RPMI7951 (cell line): Measurements from ENCODE around the gene ISL1. TPM values are rescaled to one million over a fixed set of nuclear protein-coding genes. Genes with fewer than 3 reads are reported as not detected.
A peak's percentile ranks its signal among the peaks of the same experiment; 100 is the strongest.

Experiments used
- DNase-seq: peaks from one replicate; pipeline ENCODE4 v3.0.0-alpha.2; 2012; ENCODE audit warnings: low read depth
- total RNA-seq: library from RNA; depleted of rRNA; stranded (reverse); fragments of >200 nt; shearing (Covaris generic); gene quantifications from 2 replicates; pipeline ENCODE4 v1.2.3, GENCODE V29; 2014

Gene ISL1
- total RNA-seq, 1 experiment from 2014 or later: not detected

GRCh38 chr5:51386916-51387883 is 4.0 kb downstream of the ISL1 start:
- no peak for DNase-seq

- no peak for DNase-seq
These were observed 4.6 kb downstream of the ISL1 start for GRCh38 chr5:51387884-51388275.

GRCh38 chr5:51388488-51389287 is 5.4 kb downstream of the ISL1 start:
- no peak for DNase-seq

- no peak for DNase-seq
These were observed 6.0 kb downstream of the ISL1 start for GRCh38 chr5:51389288-51389576.

GRCh38 chr5:51389577-51390463 is 6.6 kb downstream of the ISL1 start:
- no peak for DNase-seq

- DNase-seq: no peak
These were observed 7.9 kb downstream of the ISL1 start for GRCh38 chr5:51391175-51391574.

- no peak for DNase-seq
These were observed 9.5 kb downstream of the ISL1 start for GRCh38 chr5:51392689-51393199.

- no peak for DNase-seq
These were observed 11.4 kb downstream of the ISL1 start for GRCh38 chr5:51394609-51395008.

GRCh38 chr5:51395245-51395644 is 12.0 kb downstream of the ISL1 start:
- DNase-seq: no peak

GRCh38 chr5:51395666-51396356 is 12.6 kb downstream of the ISL1 start:
- DNase-seq: no peak

- no peak for DNase-seq
These were observed 13.5 kb downstream of the ISL1 start for GRCh38 chr5:51396797-51397196.

GRCh38 chr5:51397996-51398395 is 14.7 kb downstream of the ISL1 start:
- no peak for DNase-seq

GRCh38 chr5:51398875-51399642 is 15.8 kb downstream of the ISL1 start:
- DNase-seq: no peak

- DNase-seq: no peak
These were observed 16.4 kb downstream of the ISL1 start for GRCh38 chr5:51399643-51400006.

GRCh38 chr5:51404255-51404654 is 21.0 kb downstream of the ISL1 start:
- DNase-seq: no peak

GRCh38 chr5:51411921-51412325 is 28.7 kb downstream of the ISL1 start:
- DNase-seq: no peak

- DNase-seq: no peak
These were observed 31.3 kb downstream of the ISL1 start for GRCh38 chr5:51414516-51414915.

GRCh38 chr5:51416149-51416548 is 32.9 kb downstream of the ISL1 start:
- no peak for DNase-seq

- peak; percentile 0 for DNase-seq
These were observed 49.9 kb downstream of the ISL1 start for GRCh38 chr5:51433052-51433710.

GRCh38 chr5:51439232-51439631 is 56.0 kb downstream of the ISL1 start:
- no peak for DNase-seq
